GM18907 (cell line): ENCODE data around the gene SLC35A3.
"Not testable (repeated sequence)": the region's sequence is repeated elsewhere in the genome, so short reads cannot be mapped to it uniquely, and the experiment has no call there.

Experiments
- ATAC-seq: cut with Tn5 transposase; IDR thresholded peaks from one replicate; pipeline ENCODE4 v1.9.1; 2021; ENCODE audit warnings: mild to moderate bottlenecking, moderate library complexity; ENCODE audit not compliant: unreplicated experiment

SLC35A3 gene

GRCh38 chr1:99970713-99971255 lies 988 bp downstream of the SLC35A3 start:
- ATAC-seq: no peak

- not testable (repeated sequence) for ATAC-seq
Measured at GRCh38 chr1:99972066-99972465, 2.3 kb downstream of the SLC35A3 start.

- ATAC-seq: no peak
Measured at GRCh38 chr1:99975529-99975928, 5.7 kb downstream of the SLC35A3 start.

GRCh38 chr1:99977326-99977725 lies 7.5 kb downstream of the SLC35A3 start:
- ATAC-seq: not testable (repeated sequence)

GRCh38 chr1:99978218-99978617 lies 8.4 kb downstream of the SLC35A3 start:
- no peak for ATAC-seq

GRCh38 chr1:99979091-99979490 lies 9.3 kb downstream of the SLC35A3 start:
- ATAC-seq: no peak

- ATAC-seq: no peak
Measured at GRCh38 chr1:99980928-99981327, 11.1 kb downstream of the SLC35A3 start.

GRCh38 chr1:99986656-99987225 lies 16.9 kb downstream of the SLC35A3 start:
- no peak for ATAC-seq

GRCh38 chr1:99988210-99988765 lies 18.5 kb downstream of the SLC35A3 start:
- ATAC-seq: no peak

GRCh38 chr1:99992044-99992722 lies 22.4 kb downstream of the SLC35A3 start:
- ATAC-seq: no peak

GRCh38 chr1:99992760-99993467 lies 23.1 kb downstream of the SLC35A3 start:
- no peak for ATAC-seq

- ATAC-seq: no peak
Measured at GRCh38 chr1:99993468-99993845, 23.7 kb downstream of the SLC35A3 start.

GRCh38 chr1:99994496-99994895 lies 24.7 kb downstream of the SLC35A3 start:
- no peak for ATAC-seq

- no peak for ATAC-seq
Measured at GRCh38 chr1:99996951-99997350, 27.2 kb downstream of the SLC35A3 start.

- no peak for ATAC-seq
Measured at GRCh38 chr1:100001462-100001861, 31.7 kb downstream of the SLC35A3 start.

GRCh38 chr1:100005424-100005823 lies 35.6 kb downstream of the SLC35A3 start:
- no peak for ATAC-seq

GRCh38 chr1:100006688-100007087 lies 36.9 kb downstream of the SLC35A3 start:
- no peak for ATAC-seq

GRCh38 chr1:100009458-100009857 lies 39.7 kb downstream of the SLC35A3 start:
- ATAC-seq: no peak

- no peak for ATAC-seq
Measured at GRCh38 chr1:100010804-100011203, 41.0 kb downstream of the SLC35A3 start.

- no peak for ATAC-seq
Measured at GRCh38 chr1:100019220-100019619, 49.4 kb downstream of the SLC35A3 start.

GRCh38 chr1:100023482-100023881 lies 53.7 kb downstream of the SLC35A3 start:
- no peak for ATAC-seq

- ATAC-seq: no peak
Measured at GRCh38 chr1:100027212-100027611, 57.4 kb downstream of the SLC35A3 start.
